Measurements from ENCODE around the gene NDUFS7. TPM values are rescaled to one million over a fixed set of nuclear protein-coding genes. Genes with fewer than 3 reads are reported as not detected.

Gene NDUFS7
- total RNA-seq, 1 experiment from 2014 or later: 135 TPM

DNA sequence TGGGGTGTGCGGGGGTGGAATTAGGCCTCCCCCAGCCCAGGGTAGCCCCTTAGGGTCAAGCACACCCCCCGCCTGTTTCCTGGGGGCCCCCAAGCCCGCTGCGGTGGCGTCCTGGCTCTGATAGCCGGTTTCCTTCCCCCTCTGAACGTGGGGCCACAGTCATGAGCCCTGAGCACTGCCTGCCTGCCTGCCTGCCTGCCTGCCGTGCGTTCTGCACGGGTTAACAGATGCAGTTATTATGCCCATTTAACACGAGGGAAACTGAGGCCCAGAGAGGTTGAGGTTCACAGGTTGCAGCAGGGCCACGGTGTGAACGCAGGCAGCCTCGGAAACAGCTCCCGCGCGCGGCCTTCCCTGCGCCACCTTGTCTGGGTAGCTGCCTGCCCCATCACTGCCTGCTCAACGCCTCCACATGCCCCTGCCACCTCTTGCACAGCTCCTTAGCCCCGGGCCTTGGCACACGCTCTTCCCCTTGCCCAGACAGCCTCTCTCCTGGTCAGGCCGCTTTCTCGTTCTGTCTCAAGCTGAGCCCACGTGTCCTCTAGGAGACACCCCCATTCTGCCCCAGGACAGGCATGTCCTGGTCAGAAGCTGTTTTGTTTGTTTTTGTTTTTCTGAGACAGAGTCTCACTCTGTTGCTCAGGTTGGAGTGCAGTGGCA is 18.8 kb downstream of the NDUFS7 start:
- no peaks in the 10 kb centered on the region for H3K36me3 Mint-ChIP-seq (ENCODE audit: insufficient read depth, unreplicated experiment)
- peak overlapping the region; percentile 17 for H3K27ac Mint-ChIP-seq (ENCODE audit: low read depth, unreplicated experiment)
- H3K4me1 Mint-ChIP-seq (ENCODE audit: insufficient read depth, unreplicated experiment): peaks cover 11% of the 10 kb centered on the region
- H3K4me3 Mint-ChIP-seq (ENCODE audit: unreplicated experiment): peak overlapping the region; percentile 37
- no TSS peak for BruUV-seq (replicated peaks)
- ChIA-PET CTCF (interaction anchor here (0.6 to 0.9 kb wide), 7 partner anchors 13 to 177 kb away, joined by 3 to 4 read pairs (median 3); no protein-coding TSS in a partner anchor), POLR2A (interaction anchor here (0.5 to 1.8 kb wide), 12 partner anchors 8 to 257 kb away, joined by 3 to 9 read pairs (median 4); partner anchors contain the start of genes CIRBP, FAM174C and NDUFS7)
- no peaks in the 10 kb centered on the region for H3K27me3 Mint-ChIP-seq (ENCODE audit: insufficient read depth, unreplicated experiment)
- TF ChIP-seq, protein P1, sequence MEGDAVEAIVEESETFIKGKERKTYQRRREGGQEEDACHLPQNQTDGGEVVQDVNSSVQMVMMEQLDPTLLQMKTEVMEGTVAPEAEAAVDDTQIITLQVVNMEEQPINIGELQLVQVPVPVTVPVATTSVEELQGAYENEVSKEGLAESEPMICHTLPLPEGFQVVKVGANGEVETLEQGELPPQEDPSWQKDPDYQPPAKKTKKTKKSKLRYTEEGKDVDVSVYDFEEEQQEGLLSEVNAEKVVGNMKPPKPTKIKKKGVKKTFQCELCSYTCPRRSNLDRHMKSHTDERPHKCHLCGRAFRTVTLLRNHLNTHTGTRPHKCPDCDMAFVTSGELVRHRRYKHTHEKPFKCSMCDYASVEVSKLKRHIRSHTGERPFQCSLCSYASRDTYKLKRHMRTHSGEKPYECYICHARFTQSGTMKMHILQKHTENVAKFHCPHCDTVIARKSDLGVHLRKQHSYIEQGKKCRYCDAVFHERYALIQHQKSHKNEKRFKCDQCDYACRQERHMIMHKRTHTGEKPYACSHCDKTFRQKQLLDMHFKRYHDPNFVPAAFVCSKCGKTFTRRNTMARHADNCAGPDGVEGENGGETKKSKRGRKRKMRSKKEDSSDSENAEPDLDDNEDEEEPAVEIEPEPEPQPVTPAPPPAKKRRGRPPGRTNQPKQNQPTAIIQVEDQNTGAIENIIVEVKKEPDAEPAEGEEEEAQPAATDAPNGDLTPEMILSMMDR (IDR thresholded peaks at IDR 0.05; ENCODE audit: unreplicated experiment): no peak
- DNase-seq (ENCODE audit: unreplicated experiment): peak; percentile 86
- no peaks in the 10 kb centered on the region for H3K9me3 Mint-ChIP-seq (ENCODE audit: unreplicated experiment)
- intact Hi-C loops (cut with micrococcal nuclease): no loop called here

GRCh38 chr19:1406774-1407527 is 23.2 kb downstream of the NDUFS7 start:
- H3K4me3 Mint-ChIP-seq (ENCODE audit: unreplicated experiment): peak overlapping the region; percentile 76
- H3K4me1 Mint-ChIP-seq (ENCODE audit: insufficient read depth, unreplicated experiment): peaks cover 35% of the 10 kb centered on the region
- no peaks in the 10 kb centered on the region for H3K27me3 Mint-ChIP-seq (ENCODE audit: insufficient read depth, unreplicated experiment)
- H3K9me3 Mint-ChIP-seq (ENCODE audit: unreplicated experiment): no peaks in the 10 kb centered on the region
- H3K36me3 Mint-ChIP-seq (ENCODE audit: insufficient read depth, unreplicated experiment): peaks cover 14% of the 10 kb centered on the region
- H3K27ac Mint-ChIP-seq (ENCODE audit: low read depth, unreplicated experiment): no peak overlapping the region
- intact Hi-C loops (cut with micrococcal nuclease): no loop called here
- peak; percentile 99 for DNase-seq (ENCODE audit: unreplicated experiment)
- TSS peak; percentile 75 for BruUV-seq (replicated peaks)
- TF ChIP-seq, protein P1 (IDR thresholded peaks at IDR 0.05; ENCODE audit: unreplicated experiment): peak; percentile 44
- CTCF ChIA-PET: no interaction called here
- POLR2A ChIA-PET: no interaction called here

DNA sequence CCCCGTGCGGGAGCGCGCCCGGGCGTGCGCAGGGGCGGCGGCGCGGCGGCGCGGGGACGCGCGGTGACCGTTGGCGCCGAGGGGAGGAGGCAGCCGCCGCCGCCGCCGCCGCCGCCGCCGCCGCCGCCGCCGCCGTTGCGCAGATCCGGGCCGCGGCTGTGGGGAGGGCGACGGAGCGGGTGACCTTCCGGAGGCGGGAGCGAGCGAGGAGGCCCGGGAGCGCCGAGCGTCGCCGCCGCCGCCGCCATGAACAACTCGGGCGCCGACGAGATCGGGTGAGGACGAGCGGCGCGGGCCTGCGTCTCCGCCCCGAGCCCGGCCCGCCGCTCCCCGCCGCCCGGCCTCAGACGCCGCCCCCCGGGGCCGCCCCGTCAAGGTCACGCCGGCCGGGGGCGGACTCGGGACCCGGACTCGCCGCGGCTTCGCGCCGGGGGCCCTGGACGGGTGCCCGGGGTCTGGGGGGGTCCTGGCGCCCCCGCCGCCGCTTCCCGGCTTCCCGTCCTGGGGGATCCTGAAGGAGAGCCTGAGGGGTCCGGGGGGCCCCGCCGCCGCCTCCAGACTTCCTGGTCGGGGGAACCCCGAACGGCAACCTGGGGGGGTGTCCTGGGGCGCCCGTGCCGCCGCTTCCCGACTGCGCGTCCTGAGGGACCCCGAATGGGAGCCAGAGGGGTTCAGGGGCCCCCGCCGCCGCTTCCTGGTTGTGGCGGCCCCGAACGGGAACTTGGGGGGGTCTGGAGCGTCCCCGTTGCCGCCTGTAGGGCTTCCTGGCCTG is 24.0 kb downstream of the NDUFS7 start, which contains the start of gene DAZAP1:
DAZAP1 (plus strand) TSS at position 59 of the 772 bp plus-strand sequence; CDS start at position 247, 188 bp downstream.
- peaks cover 17% of the 10 kb centered on the region for H3K36me3 Mint-ChIP-seq (ENCODE audit: insufficient read depth, unreplicated experiment)
- DNase-seq (ENCODE audit: unreplicated experiment): no peak
- CTCF ChIA-PET: no interaction called here
- no peaks in the 10 kb centered on the region for H3K9me3 Mint-ChIP-seq (ENCODE audit: unreplicated experiment)
- peaks cover 32% of the 10 kb centered on the region for H3K4me1 Mint-ChIP-seq (ENCODE audit: insufficient read depth, unreplicated experiment)
- H3K27me3 Mint-ChIP-seq (ENCODE audit: insufficient read depth, unreplicated experiment): no peaks in the 10 kb centered on the region
- no peak within 1 kb of the TSS for H3K27ac Mint-ChIP-seq (ENCODE audit: low read depth, unreplicated experiment)
- intact Hi-C loops (cut with micrococcal nuclease): no loop called here
- POLR2A ChIA-PET: no interaction called here
- H3K4me3 Mint-ChIP-seq (ENCODE audit: unreplicated experiment): peak within 1 kb of the TSS; percentile 88
- TF ChIP-seq, protein P1 (IDR thresholded peaks at IDR 0.05; ENCODE audit: unreplicated experiment): no peak
- no TSS peak for BruUV-seq (replicated peaks)
